ENCODE measurements around the gene TMIGD1.

Gene TMIGD1

GRCh38 chr17:30273373-30273772 lies 60.5 kb downstream of the TMIGD1 start:
- Mint-ChIP-seq H3K4me3 (no peak overlapping the region), H3K36me3 (peaks cover 48% of the 10 kb centered on the region), H3K9me3 (no peaks in the 10 kb centered on the region), H3K27me3 (no peaks in the 10 kb centered on the region), H3K27ac (no peak overlapping the region), H3K4me1 (no peaks in the 10 kb centered on the region)
- DNase-seq, result no peak
- CTCF ChIA-PET, result no interaction called here

GRCh38 chr17:30271102-30271501 lies 62.8 kb downstream of the TMIGD1 start:
- H3K27me3 Mint-ChIP-seq, result no peaks in the 10 kb centered on the region
- no peaks in the 10 kb centered on the region for H3K4me1 Mint-ChIP-seq
- H3K36me3 Mint-ChIP-seq, result peaks cover 47% of the 10 kb centered on the region
- DNase-seq, result no peak
- H3K9me3 Mint-ChIP-seq, result no peaks in the 10 kb centered on the region
- no peak overlapping the region for H3K4me3 Mint-ChIP-seq
- CTCF ChIA-PET, result interaction anchor here (1.0 kb wide), 1 partner anchor 65 kb away, joined by 3 read pairs; no protein-coding TSS in a partner anchor
- no peak overlapping the region for H3K27ac Mint-ChIP-seq

- peaks cover 40% of the 10 kb centered on the region for H3K36me3 Mint-ChIP-seq
- CTCF ChIA-PET, result interaction anchor here (0.6 kb wide), 1 partner anchor 69 kb away, joined by 3 read pairs; no protein-coding TSS in a partner anchor
- no peak overlapping the region for H3K4me3 Mint-ChIP-seq
- H3K27ac Mint-ChIP-seq, result peak overlapping the region; percentile 33
- no peaks in the 10 kb centered on the region for H3K4me1 Mint-ChIP-seq
- no peaks in the 10 kb centered on the region for H3K27me3 Mint-ChIP-seq
- no peak for DNase-seq
- H3K9me3 Mint-ChIP-seq, result no peaks in the 10 kb centered on the region
Measured at GRCh38 chr17:30267625-30268024, 66.2 kb downstream of the TMIGD1 start.
